HepG2 (cell line): Measurements from ENCODE around the gene NUDT15.

Experiments used
- FOXK2 ChIP-seq: fragments of 450-650 bp; IDR thresholded peaks from 2 replicates; pipeline ENCODE4 v1.6.1; 2016
- HNF4G ChIP-seq, 2 experiments: sonication (generic) in 1 of 2; formaldehyde crosslinking in 1 of 2; IDR thresholded peaks; 2 replicates each; pipeline versions ENCODE4 v1.4.0 to v1.6.1; 2011 to 2020; ENCODE audit warnings: borderline replicate concordance in 2 of 2, low read depth in 2 of 2, mild to moderate bottlenecking in 2 of 2, low read length in 1 of 2, missing genetic modification reagents in 1 of 2, moderate library complexity in 1 of 2
- JUNB ChIP-seq: sonication (generic); formaldehyde crosslinking; IDR thresholded peaks from 2 replicates; pipeline ENCODE4 v1.8.0; 2022; ENCODE audit warnings: missing genetic modification reagents, mild to moderate bottlenecking, borderline replicate concordance
- PAF1 ChIP-seq: IDR thresholded peaks from 2 replicates; pipeline ENCODE4 v1.6.1; 2016; ENCODE audit warnings: missing genetic modification reagents, missing compliant biosample characterization
- PAXIP1 ChIP-seq: sonication (generic); formaldehyde crosslinking; conservative IDR thresholded peaks from 2 replicates; pipeline ENCODE4 v1.4.0; 2020; ENCODE audit warnings: mild to moderate bottlenecking, missing genetic modification reagents, moderate library complexity
- RNF2 ChIP-seq: fragments of 450-650 bp; conservative IDR thresholded peaks from 2 replicates; pipeline ENCODE4 v1.6.1; 2016; ENCODE audit warnings: low read depth
- ZNF136 ChIP-seq: sonication (generic); formaldehyde crosslinking; IDR thresholded peaks from 2 replicates; pipeline ENCODE4 v1.8.1; 2022; ENCODE audit warnings: low read depth, mild to moderate bottlenecking, moderate library complexity, missing genetic modification reagents
- ZNF281 ChIP-seq: sonication (generic); formaldehyde crosslinking; IDR thresholded peaks from 2 replicates; pipeline ENCODE4 v1.4.0; 2020; ENCODE audit warnings: missing genetic modification reagents, borderline replicate concordance

- no peak for TF ChIP-seq FOXK2
- TF ChIP-seq RNF2: no peak
- no peak for TF ChIP-seq PAXIP1 (CRISPR knock-in tag)
- no peak for TF ChIP-seq ZNF281 (CRISPR knock-in tag)
- no peak for TF ChIP-seq ZNF136 (CRISPR knock-in tag)
- no peak for TF ChIP-seq HNF4G (IDR thresholded peaks at IDR 0.05; ENCODE audit: borderline replicate concordance, low read depth, low read length)
- TF ChIP-seq HNF4G (CRISPR knock-in tag; IDR thresholded peaks at IDR 0.05; ENCODE audit: borderline replicate concordance, low read depth): no peak
- no peak for TF ChIP-seq PAF1 (CRISPR knock-in tag)
- no peak for TF ChIP-seq JUNB
Observed at GRCh38 chr13:48006396-48006795, 31.1 kb upstream of the NUDT15 start.
